HepG2 (cell line): Measurements from ENCODE around the gene TJAP1. TPM values are rescaled to one million over a fixed set of nuclear protein-coding genes. Genes with fewer than 3 reads are reported as not detected.

Source experiments
- CREB3 ChIP-seq: sonication (generic); formaldehyde crosslinking; IDR thresholded peaks from 2 replicates; pipeline ENCODE4 v1.5.0; 2020; ENCODE audit warnings: missing genetic modification reagents
- FOSL2 ChIP-seq: sonication (generic); formaldehyde crosslinking; IDR thresholded peaks from 2 replicates; pipeline ENCODE4 v1.4.0; 2020; ENCODE audit warnings: missing genetic modification reagents
- FOXJ3 ChIP-seq: sonication (generic); formaldehyde crosslinking; IDR thresholded peaks from 2 replicates; pipeline ENCODE4 v1.4.0; 2020; ENCODE audit warnings: missing genetic modification reagents, mild to moderate bottlenecking, borderline replicate concordance
- KDM5B ChIP-seq: sonication (generic); formaldehyde crosslinking; IDR thresholded peaks from 2 replicates; pipeline ENCODE4 v1.4.0; 2020; ENCODE audit warnings: missing genetic modification reagents, mild to moderate bottlenecking, borderline replicate concordance
- MBNL3 ChIP-seq: fragments of 250-450 bp; sonication (Bioruptor Pico); conservative IDR thresholded peaks from 2 replicates; pipeline ENCODE4 v1.8.0; 2022; ENCODE audit warnings: mild to moderate bottlenecking, inconsistent platforms
- MIXL1 ChIP-seq: IDR thresholded peaks from 2 replicates; pipeline ENCODE4 v1.6.1; 2016
- MXD4 ChIP-seq: IDR thresholded peaks from 2 replicates; pipeline ENCODE4 v1.6.1; 2016; ENCODE audit warnings: mild to moderate bottlenecking, missing biosample characterization, missing genetic modification reagents
- NPAS2 ChIP-seq: sonication (generic); formaldehyde crosslinking; IDR thresholded peaks from 2 replicates; pipeline ENCODE4 v1.8.0; 2022; ENCODE audit warnings: mild to moderate bottlenecking, missing genetic modification reagents, borderline replicate concordance
- PHB2 ChIP-seq: fragments of 450-650 bp; IDR thresholded peaks from 2 replicates; pipeline ENCODE4 v1.6.1; 2018; ENCODE audit not compliant: partially characterized antibody
- RAD21 ChIP-seq: fragments of 450-650 bp; formaldehyde crosslinking; IDR thresholded peaks from 2 replicates; pipeline ENCODE4 v1.5.0; 2020; ENCODE audit warnings: mild to moderate bottlenecking
- REL ChIP-seq: sonication (generic); formaldehyde crosslinking; conservative IDR thresholded peaks from 2 replicates; pipeline ENCODE4 v1.8.0; 2022; ENCODE audit warnings: mild to moderate bottlenecking, missing genetic modification reagents, moderate library complexity
- REPIN1 ChIP-seq: sonication (generic); formaldehyde crosslinking; IDR thresholded peaks from 2 replicates; pipeline ENCODE4 v1.8.0; 2022; ENCODE audit warnings: missing genetic modification reagents, low read depth, mild to moderate bottlenecking, borderline replicate concordance
- SP2 ChIP-seq: sonication (generic); formaldehyde crosslinking; IDR thresholded peaks from 2 replicates; pipeline ENCODE4 v1.5.1; 2020; ENCODE audit warnings: mild to moderate bottlenecking, missing genetic modification reagents
- ZBTB1 ChIP-seq: sonication (generic); formaldehyde crosslinking; IDR thresholded peaks from 2 replicates; pipeline ENCODE4 v1.4.0; 2020; ENCODE audit warnings: missing genetic modification reagents, borderline replicate concordance
- ZFP62 ChIP-seq: sonication (generic); formaldehyde crosslinking; IDR thresholded peaks from 2 replicates; pipeline ENCODE4 v1.4.0; 2020; ENCODE audit warnings: missing genetic modification reagents
- ZMYM4 ChIP-seq: sonication (generic); formaldehyde crosslinking; IDR thresholded peaks from 2 replicates; pipeline ENCODE4 v1.8.1; 2023; ENCODE audit warnings: mild to moderate bottlenecking, missing genetic modification reagents
- ZNF160 ChIP-seq: sonication (generic); formaldehyde crosslinking; IDR thresholded peaks from 2 replicates; pipeline ENCODE4 v1.8.0; 2022; ENCODE audit warnings: mild to moderate bottlenecking, inconsistent platforms, missing genetic modification reagents
- ZNF225 ChIP-seq: sonication (generic); formaldehyde crosslinking; IDR thresholded peaks from 2 replicates; pipeline ENCODE4 v1.4.0; 2020; ENCODE audit warnings: mild to moderate bottlenecking, missing genetic modification reagents
- ZNF230 ChIP-seq: sonication (generic); formaldehyde crosslinking; IDR thresholded peaks from 2 replicates; pipeline ENCODE4 v1.4.0; 2020; ENCODE audit warnings: mild to moderate bottlenecking, missing genetic modification reagents
- ZNF431 ChIP-seq: sonication (generic); formaldehyde crosslinking; IDR thresholded peaks from 2 replicates; pipeline ENCODE4 v1.9.0; 2022; ENCODE audit warnings: missing genetic modification reagents, low read depth, mild to moderate bottlenecking, borderline replicate concordance
- ZNF503 ChIP-seq: sonication (generic); formaldehyde crosslinking; IDR thresholded peaks from 2 replicates; pipeline ENCODE4 v1.4.0; 2020; ENCODE audit warnings: missing genetic modification reagents
- ZNF597 ChIP-seq: sonication (generic); formaldehyde crosslinking; IDR thresholded peaks from 2 replicates; pipeline ENCODE4 v1.5.0; 2020; ENCODE audit warnings: missing genetic modification reagents
- ZNF609 ChIP-seq: sonication (generic); formaldehyde crosslinking; IDR thresholded peaks from 2 replicates; pipeline ENCODE4 v1.4.0; 2020; ENCODE audit warnings: mild to moderate bottlenecking, missing genetic modification reagents, borderline replicate concordance
- ZSCAN20 ChIP-seq: sonication (generic); formaldehyde crosslinking; IDR thresholded peaks from 2 replicates; pipeline ENCODE4 v1.4.0; 2020; ENCODE audit warnings: missing genetic modification reagents, mild to moderate bottlenecking, borderline replicate concordance
- polyA plus RNA-seq, 8 experiments: library from polyadenylated mRNA; depleted of rRNA in 3 of 8; stranded (reverse) in 7 of 8; unstranded in 1 of 8; fragments of >200 nt; fragmentation: Illumina TruSeq in 4 of 8; extraction: Trizol in 4 of 8; gene quantifications; 2 replicates each; pipeline versions ENCODE4 v1.2.1 to v1.2.3, GENCODE V29; 2011 to 2016; ENCODE audit warnings: low read depth in 4 of 8, missing spikeins in 1 of 8, mixed read lengths in 1 of 8; ENCODE audit not compliant: insufficient read depth in 1 of 8
- total RNA-seq, 5 experiments: library from RNA; depleted of rRNA; stranded (reverse); fragments of >200 nt; fragmentation: Illumina TruSeq; extraction: Trizol; gene quantifications; 2 replicates each; pipeline ENCODE4 v1.2.3, GENCODE V29; 2016; ENCODE audit warnings: low read depth in 1 of 5

Gene TJAP1
- total and polyA plus RNA-seq, 2 of the 13 experiments (the other 11 are each of a cell fraction or from before 2014, with no cell fraction given) = 15.7 to 41.6 TPM

- TF ChIP-seq FOXJ3 (CRISPR knock-in tag) (no peak; the same call in 1 of the 2 replicates), CREB3 (no peak; the same call in 1 of the 2 replicates), ZNF230 (0 out of 2 replicates have a peak, but pooled peaks have one; percentile 78), MBNL3 (no peak), RAD21 (CRISPR knock-in tag) (no peak), ZNF503 (no peak), NPAS2 (no peak), ZBTB1 (CRISPR knock-in tag) (no peak), ZNF160 (CRISPR knock-in tag) (no peak), ZSCAN20 (CRISPR knock-in tag) (peak; percentile 98), ZNF609 (no peak; the same call in 1 of the 2 replicates), ZMYM4 (CRISPR knock-in tag) (0 out of 2 replicates have a peak, but pooled peaks have one; percentile 25), REL (no peak), ZNF431 (CRISPR knock-in tag) (0 out of 2 replicates have a peak, but pooled peaks have one; percentile 30), FOSL2 (CRISPR knock-in tag) (no peak), REPIN1 (CRISPR knock-in tag) (no peak), ZNF597 (no peak), KDM5B (CRISPR knock-in tag) (no peak), ZNF225 (CRISPR knock-in tag) (no peak), ZFP62 (CRISPR knock-in tag) (no peak), SP2 (CRISPR knock-in tag) (no peak), PHB2 (no peak), MIXL1 (CRISPR knock-in tag) (peak; percentile 80), MXD4 (CRISPR knock-in tag) (0 out of 2 replicates have a peak, but pooled peaks have one; percentile 36)
Measured at GRCh38 chr6:43493833-43494232, 16.5 kb downstream of the TJAP1 start (continued).
